UCSD-AML1 (cell line): ENCODE results near the gene ZRANB2.

Source experiments
- DNase-seq: peaks from one replicate; lab custom pipeline; 2025; ENCODE audit not compliant: unreplicated experiment; lab: John Stamatoyannopoulos, UW

ZRANB2 gene

DNA sequence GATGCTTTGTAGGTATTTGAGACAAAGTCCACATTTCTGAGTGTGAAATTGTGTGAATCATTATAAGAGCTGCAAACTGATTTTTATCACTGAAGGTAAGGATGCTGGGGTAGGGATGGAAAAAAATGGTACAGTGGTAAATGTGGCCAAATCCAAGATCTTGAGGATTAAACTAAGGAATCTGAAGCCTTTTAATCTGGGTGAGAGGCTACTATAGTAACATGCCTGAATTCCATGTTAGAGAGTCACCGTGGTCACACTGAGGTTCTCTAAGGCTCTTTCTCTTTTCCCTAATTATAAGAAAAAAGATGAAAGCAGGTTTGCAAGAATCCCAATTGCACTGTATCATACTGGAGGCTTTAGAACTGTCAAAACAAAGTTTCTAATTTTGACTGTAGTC lies 50.8 kb downstream of the ZRANB2 start:
- no peak for DNase-seq

DNA sequence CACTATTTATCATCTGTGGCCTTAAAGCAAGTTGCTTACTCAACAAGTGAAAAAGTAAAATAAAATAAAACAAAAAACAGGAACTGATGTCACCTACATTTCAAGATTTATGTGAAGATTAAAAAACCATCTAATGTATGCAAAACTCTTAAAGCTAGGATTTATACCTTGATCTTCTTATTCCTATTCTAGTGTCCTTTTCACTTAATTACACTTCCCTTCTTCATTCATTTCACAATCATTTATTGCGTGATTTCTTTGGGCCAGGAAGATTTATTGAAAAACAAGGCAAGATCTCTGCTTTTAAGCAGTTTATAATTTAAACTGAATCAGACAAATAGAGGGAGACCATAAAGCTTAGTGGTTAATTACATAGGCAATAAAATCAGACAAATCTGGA lies 51.9 kb downstream of the ZRANB2 start:
- DNase-seq: no peak

DNA sequence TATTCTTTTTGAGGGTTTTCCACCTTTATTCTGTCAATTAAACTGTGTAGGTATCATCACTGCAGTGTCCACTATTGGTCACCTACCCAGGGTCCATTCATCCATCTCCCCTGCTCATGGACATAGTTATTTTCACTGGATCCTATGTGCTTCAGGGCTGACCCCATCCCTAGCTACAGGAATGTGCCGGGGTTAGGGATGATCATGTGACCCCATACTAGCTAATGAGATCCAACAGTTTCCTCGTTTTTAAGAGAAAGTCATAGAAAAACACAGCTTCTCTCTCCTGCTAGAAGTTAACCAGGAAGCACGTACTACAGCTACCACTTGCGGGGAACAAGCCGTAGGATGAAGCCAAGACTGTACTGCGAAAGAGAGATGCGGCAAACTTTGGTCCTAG lies 52.8 kb downstream of the ZRANB2 start:
- no peak for DNase-seq

DNA sequence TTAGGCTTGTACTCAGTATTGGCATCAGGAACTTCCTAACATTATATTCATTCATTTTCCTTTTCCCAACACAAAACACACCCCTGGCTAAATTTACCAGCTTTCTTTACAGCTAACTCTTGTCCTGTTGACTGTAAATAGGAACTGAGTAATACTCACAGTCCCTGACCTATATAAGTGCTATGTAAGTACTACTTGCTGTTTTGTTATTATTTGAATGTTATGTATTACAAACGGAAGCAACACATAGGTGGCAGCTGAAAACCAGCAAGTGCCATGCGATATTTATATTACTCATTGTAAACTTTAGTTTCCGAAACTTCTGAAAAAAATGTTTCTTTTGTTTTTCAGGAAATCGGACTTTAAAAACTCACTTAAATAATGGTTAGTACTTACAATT lies 54.7 kb downstream of the ZRANB2 start:
- no peak for DNase-seq

GRCh38 chr1:71023515-71023914 lies 57.3 kb downstream of the ZRANB2 start:
- DNase-seq: no peak

DNA sequence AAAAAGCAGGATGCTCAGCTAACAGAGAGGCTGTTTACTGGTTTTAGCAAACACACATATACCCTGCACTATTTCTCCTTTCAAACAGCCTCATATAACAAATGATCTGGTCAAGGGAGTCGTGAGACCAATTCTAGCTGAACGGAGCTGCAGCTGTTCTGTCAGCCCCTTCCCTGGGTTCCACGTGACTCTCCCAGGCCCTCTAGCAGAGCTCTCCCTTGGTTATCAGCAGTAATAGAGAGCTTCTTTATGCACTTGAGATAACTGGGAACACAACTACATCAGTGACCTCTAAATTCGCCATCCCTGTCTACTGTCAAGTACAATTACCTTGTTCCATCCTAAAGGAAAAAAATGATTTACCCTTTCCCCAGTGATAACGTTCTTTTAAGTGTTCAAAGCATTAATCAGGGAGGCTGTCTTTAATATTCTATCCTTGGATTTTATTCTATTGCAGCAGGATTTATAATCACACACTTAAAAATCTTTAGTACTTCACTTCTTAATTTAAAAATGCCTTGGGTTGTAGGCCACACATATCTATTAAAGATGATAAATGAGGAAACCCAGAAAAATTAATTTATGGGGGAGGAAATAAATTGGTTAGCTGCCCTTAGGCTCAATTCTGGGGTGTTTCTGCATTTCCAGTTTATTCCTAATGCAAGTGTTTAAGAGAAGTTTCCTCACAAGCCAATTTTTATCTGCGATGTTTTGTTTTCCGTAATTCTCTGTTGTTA lies 61.4 kb downstream of the ZRANB2 start:
- DNase-seq: no peak

DNA sequence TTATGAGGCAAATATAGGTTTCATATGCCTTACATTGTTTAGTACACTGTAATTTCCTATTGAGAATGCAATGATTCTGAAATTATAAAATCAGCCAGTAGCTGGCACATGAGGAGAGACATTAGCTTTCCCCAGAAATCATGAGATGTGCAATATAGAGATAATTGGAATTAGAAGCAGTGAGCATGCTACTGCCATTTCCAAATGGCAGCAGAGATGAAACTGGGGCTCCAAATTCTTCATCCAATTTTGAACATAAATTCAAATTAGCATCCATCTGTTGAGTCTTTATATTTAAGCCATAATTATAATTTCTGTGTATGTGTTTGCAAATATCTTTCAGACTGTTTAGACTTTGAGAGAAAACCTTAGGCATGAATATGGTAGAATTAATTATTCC lies 62.0 kb downstream of the ZRANB2 start:
- no peak for DNase-seq

DNA sequence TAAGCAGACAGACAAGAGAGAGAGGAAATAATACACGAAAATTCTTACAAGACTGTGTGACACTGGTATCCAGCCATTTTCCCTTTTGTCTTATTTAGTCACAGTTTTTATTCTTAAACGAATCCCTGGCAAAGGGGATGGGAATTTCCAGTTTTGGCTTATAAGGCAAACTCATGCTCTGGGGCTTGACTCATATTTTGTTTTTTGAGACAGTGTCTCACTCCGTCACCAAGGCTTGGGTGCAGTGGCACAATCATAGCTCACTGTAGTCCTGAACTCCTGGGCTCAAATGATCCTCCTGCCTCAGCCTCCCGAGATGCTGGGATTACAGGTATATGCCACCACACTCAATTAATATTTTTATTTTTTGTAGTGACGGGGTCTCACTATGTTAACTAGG lies 65.1 kb downstream of the ZRANB2 start:
- DNase-seq: no peak

DNA sequence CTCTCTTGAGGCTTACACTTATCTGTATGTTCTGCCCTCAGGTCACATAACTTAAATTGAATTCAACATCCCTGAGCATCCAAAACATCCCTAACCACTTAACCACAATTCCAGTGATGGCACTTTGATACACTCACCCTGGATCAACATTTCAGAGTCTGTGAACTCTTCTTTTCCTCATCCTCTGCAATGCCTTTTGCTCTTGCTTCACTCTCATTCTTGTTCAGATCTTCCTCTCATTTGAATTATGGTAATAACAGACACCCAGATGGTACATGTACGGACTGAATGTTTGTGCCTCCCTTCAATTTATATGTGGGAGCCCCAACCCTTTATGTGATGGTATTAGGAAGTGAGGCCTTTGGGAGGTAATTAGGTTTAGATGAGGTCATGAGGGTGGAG lies 66.7 kb downstream of the ZRANB2 start:
- DNase-seq: no peak
